CD14-positive monocyte (primary cell): ENCODE measurements around the gene STAP1. TPM values are rescaled to one million over a fixed set of nuclear protein-coding genes. Genes with fewer than 3 reads are reported as not detected.

Experiments used
- DNase-seq, 3 donors: peaks; one replicate each; pipeline ENCODE4 v3.0.0-alpha.2; 2011 to 2022
- H2AFZ ChIP-seq: 2 replicates; pipeline ENCODE4 v1.6.0; 2012; ENCODE audit warnings: mild to moderate bottlenecking, low read depth, low read length, inconsistent platforms; ENCODE audit not compliant: insufficient read depth, poor library complexity, severe bottlenecking
- H3K27ac ChIP-seq, 2 donors: 1 replicate in 1 of 2; 2 replicates in 1 of 2; pipeline ENCODE4 v1.5.1; 2012 to 2013; ENCODE audit warnings: low read length in 2 of 2, control low read depth in 1 of 2, inconsistent platforms in 1 of 2, low read depth in 1 of 2, mild to moderate bottlenecking in 1 of 2
- H3K27me3 ChIP-seq, 2 donors: one replicate each; pipeline versions ENCODE4 v1.6.0 to v1.6.1; 2011 to 2013; ENCODE audit warnings: low read length in 2 of 2; ENCODE audit not compliant: control insufficient read depth in 2 of 2, insufficient read depth in 2 of 2
- H3K36me3 ChIP-seq, 2 donors: replicated peaks in 1 of 2; 1 replicate in 1 of 2; 2 replicates in 1 of 2; pipeline versions ENCODE4 v1.5.1 to v1.6.1; 2012 to 2013; ENCODE audit warnings: low read length in 2 of 2, control low read depth in 1 of 2, inconsistent platforms in 1 of 2, mild to moderate bottlenecking in 1 of 2; ENCODE audit not compliant: insufficient read depth in 2 of 2, control insufficient read depth in 1 of 2
- H3K4me1 ChIP-seq, 2 donors: 1 replicate in 1 of 2; 2 replicates in 1 of 2; pipeline versions ENCODE4 v1.5.1 to v1.6.1; 2012 to 2013; ENCODE audit warnings: low read length in 2 of 2, control low read depth in 1 of 2, inconsistent platforms in 1 of 2, mild to moderate bottlenecking in 1 of 2, moderate library complexity in 1 of 2; ENCODE audit not compliant: insufficient read depth in 2 of 2, control insufficient read depth in 1 of 2
- H3K4me2 ChIP-seq: replicated peaks from 2 replicates; pipeline ENCODE3; 2012; ENCODE audit warnings: low read length, moderate library complexity, mild to moderate bottlenecking; ENCODE audit not compliant: poor library complexity, severe bottlenecking; ENCODE audit errors: extremely low read depth
- H3K4me3 ChIP-seq, 3 experiments: fragments of 200-600 bp in 1 of 3; sonication (generic) in 1 of 3; replicated peaks in 1 of 3; 1 replicate in 2 of 3; 2 replicates in 1 of 3; pipeline ENCODE4 v1.5.1; 2011 to 2013; ENCODE audit warnings: low read length in 3 of 3, mild to moderate bottlenecking in 3 of 3, control low read depth in 2 of 3, low read depth in 2 of 3, inconsistent platforms in 1 of 3, moderate library complexity in 1 of 3
- H3K79me2 ChIP-seq: 2 replicates; pipeline ENCODE4 v1.6.0; 2012; ENCODE audit warnings: mild to moderate bottlenecking, control low read depth, inconsistent platforms, low read length, moderate library complexity; ENCODE audit not compliant: insufficient read depth
- H3K9ac ChIP-seq: 2 replicates; pipeline ENCODE4 v1.6.0; 2017; ENCODE audit warnings: low read length, mild to moderate bottlenecking; ENCODE audit not compliant: insufficient read depth, poor library complexity, severe bottlenecking
- H3K9me3 ChIP-seq, 2 donors: replicated peaks in 1 of 2; 1 replicate in 1 of 2; 2 replicates in 1 of 2; pipeline versions ENCODE4 v1.5.1 to v1.6.1; 2012 to 2013; ENCODE audit warnings: low read length in 2 of 2, control low read depth in 1 of 2; ENCODE audit not compliant: control insufficient read depth in 1 of 2, insufficient read depth in 1 of 2
- H4K20me1 ChIP-seq: 2 replicates; pipeline ENCODE4 v1.6.0; 2012; ENCODE audit warnings: mild to moderate bottlenecking, low read length, control low read depth, moderate library complexity; ENCODE audit not compliant: insufficient read depth
- H3K27ac Mint-ChIP-seq, 7 donors: one replicate each; pipeline ENCODE4 v1.8.0; 2020; ENCODE audit warnings: mild to moderate bottlenecking in 7 of 7, mixed read lengths in 7 of 7, moderate library complexity in 6 of 7, inconsistent platforms in 2 of 7
- H3K27me3 Mint-ChIP-seq, 3 donors: one replicate each; pipeline ENCODE4 v1.8.0; 2021 to 2022; ENCODE audit warnings: low read depth in 3 of 3, mild to moderate bottlenecking in 3 of 3, mixed read lengths in 3 of 3, moderate library complexity in 3 of 3, inconsistent platforms in 1 of 3
- H3K36me3 Mint-ChIP-seq, 2 donors: one replicate each; pipeline ENCODE4 v1.8.0; 2020; ENCODE audit warnings: mixed read lengths in 2 of 2, inconsistent platforms in 1 of 2, mild to moderate bottlenecking in 1 of 2
- H3K4me1 Mint-ChIP-seq: one replicate; pipeline ENCODE4 v1.8.0; 2020; ENCODE audit warnings: mild to moderate bottlenecking, mixed read lengths
- H3K4me3 Mint-ChIP-seq, 2 donors: one replicate each; pipeline ENCODE4 v1.8.0; 2020; ENCODE audit warnings: mild to moderate bottlenecking in 2 of 2, mixed read lengths in 2 of 2, moderate library complexity in 1 of 2
- H3K9me3 Mint-ChIP-seq, 7 donors: one replicate each; pipeline ENCODE4 v1.8.0; 2020 to 2022; ENCODE audit warnings: mixed read lengths in 7 of 7, mild to moderate bottlenecking in 6 of 7, moderate library complexity in 6 of 7, inconsistent platforms in 2 of 7
- WGBS: methylation state at CpG from one replicate; pipeline ENCODE4 v1.1.5; 2013; ENCODE audit warnings: missing lambda C conversion rate; ENCODE audit not compliant: insufficient coverage; 5-methylcytosine and 5-hydroxymethylcytosine counted together
- intact Hi-C, 2 donors: fragments of 100-400 bp; cut with micrococcal nuclease; formaldehyde crosslinking; loops; one replicate each; pipeline versions ENCODE4 v1.15.0 to v1.15.1; 2023
- polyA plus RNA-seq, 3 donors: library from polyadenylated mRNA; depleted of rRNA in 1 of 3; unstranded in 2 of 3; stranded (reverse) in 1 of 3; fragments of 300-500 nt in 2 of 3; fragments of >200 nt in 1 of 3; fragmentation: Illumina TruSeq in 2 of 3; gene quantifications; 1 replicate in 2 of 3; 2 replicates in 1 of 3; pipeline ENCODE4 v1.2.3, GENCODE V29; 2012 to 2021
- TF ChIP-seq, protein P1 (sequence below): fragments of 200-600 bp; IDR thresholded peaks from one replicate; pipeline ENCODE4 v1.8.0; 2022; ENCODE audit warnings: antibody characterized with exemption, mild to moderate bottlenecking

STAP1 gene
- polyA plus RNA-seq, 3 donors = 0.13 to 0.14 TPM; not detected in 1

DNA sequence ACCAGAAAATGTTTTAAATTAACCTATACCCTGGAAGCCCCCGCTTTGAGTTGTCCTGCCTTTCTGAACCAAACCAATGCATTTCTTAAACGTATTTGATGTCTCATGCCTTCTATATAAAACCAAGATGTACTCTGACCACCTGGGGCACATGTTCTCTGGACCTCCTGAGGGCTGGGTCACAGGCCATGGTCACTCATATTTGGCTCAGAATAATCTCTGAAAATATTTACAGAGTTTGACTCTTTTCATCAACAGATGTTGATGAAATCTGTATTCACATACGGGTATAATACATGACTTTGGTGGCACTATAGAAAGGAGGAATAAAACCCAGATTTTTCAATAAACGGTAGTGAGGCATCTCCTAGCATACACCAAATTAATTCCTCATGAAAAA lies 55.7 kb downstream of the STAP1 start:
- Histone ChIP-seq H3K36me3 (peaks cover 30 to 43% of the 10 kb centered on the region in 2 donors), H3K27ac (no peak overlapping the region), H3K27me3 (no peaks in the 10 kb centered on the region), H3K9ac (no peak overlapping the region), H2AFZ (no peak overlapping the region), H3K79me2 (no peaks in the 10 kb centered on the region), H3K9me3 (peaks cover 4% of the 10 kb centered on the region in 2 donors), H3K4me2 (no peak overlapping the region), H4K20me1 (no peaks in the 10 kb centered on the region), H3K4me1 (no peaks in the 10 kb centered on the region), H3K4me3 (no peak overlapping the region)
- Mint-ChIP-seq H3K4me3 (no peak overlapping the region), H3K9me3 (peaks cover 4 to 21% (median 14%) of the 10 kb centered on the region in 7 donors), H3K36me3 (peaks cover 31 to 40% of the 10 kb centered on the region in 2 donors), H3K4me1 (no peaks in the 10 kb centered on the region), H3K27ac (no peak overlapping the region), H3K27me3 (no peaks in the 10 kb centered on the region)
- 100% methylated on average over 2 of the region's 4 CpGs for WGBS
- intact Hi-C loops = no loop called here
- TF ChIP-seq, protein P1, sequence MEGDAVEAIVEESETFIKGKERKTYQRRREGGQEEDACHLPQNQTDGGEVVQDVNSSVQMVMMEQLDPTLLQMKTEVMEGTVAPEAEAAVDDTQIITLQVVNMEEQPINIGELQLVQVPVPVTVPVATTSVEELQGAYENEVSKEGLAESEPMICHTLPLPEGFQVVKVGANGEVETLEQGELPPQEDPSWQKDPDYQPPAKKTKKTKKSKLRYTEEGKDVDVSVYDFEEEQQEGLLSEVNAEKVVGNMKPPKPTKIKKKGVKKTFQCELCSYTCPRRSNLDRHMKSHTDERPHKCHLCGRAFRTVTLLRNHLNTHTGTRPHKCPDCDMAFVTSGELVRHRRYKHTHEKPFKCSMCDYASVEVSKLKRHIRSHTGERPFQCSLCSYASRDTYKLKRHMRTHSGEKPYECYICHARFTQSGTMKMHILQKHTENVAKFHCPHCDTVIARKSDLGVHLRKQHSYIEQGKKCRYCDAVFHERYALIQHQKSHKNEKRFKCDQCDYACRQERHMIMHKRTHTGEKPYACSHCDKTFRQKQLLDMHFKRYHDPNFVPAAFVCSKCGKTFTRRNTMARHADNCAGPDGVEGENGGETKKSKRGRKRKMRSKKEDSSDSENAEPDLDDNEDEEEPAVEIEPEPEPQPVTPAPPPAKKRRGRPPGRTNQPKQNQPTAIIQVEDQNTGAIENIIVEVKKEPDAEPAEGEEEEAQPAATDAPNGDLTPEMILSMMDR = no peak
- no peak for DNase-seq

DNA sequence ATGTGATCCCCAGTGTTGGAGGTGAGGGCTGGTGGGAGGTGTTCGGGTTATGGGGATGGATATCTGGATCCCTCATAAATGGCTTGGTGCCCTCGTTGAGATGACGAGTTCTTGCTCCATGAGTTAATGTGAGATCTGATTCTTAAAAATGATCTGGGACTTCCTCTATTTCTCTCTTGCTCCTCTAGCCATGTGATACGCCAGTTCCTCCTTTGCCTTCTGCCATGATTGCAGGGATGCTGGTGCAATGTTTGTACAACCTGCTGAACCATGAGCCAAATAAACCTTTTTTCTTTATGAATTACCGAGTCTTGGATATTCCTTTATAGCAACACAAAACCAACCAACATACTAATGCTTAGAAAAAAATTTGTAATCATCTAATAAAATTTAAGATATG lies 56.6 kb downstream of the STAP1 start:
- Histone ChIP-seq H4K20me1 (no peaks in the 10 kb centered on the region), H3K36me3 (peaks cover 35 to 52% of the 10 kb centered on the region in 2 donors), H3K27ac (no peak overlapping the region), H3K4me3 (no peak overlapping the region), H3K9me3 (peaks cover 0 to under 1% of the 10 kb centered on the region in 2 donors), H3K27me3 (no peaks in the 10 kb centered on the region), H3K9ac (no peak overlapping the region), H2AFZ (no peak overlapping the region), H3K4me2 (no peak overlapping the region), H3K79me2 (no peaks in the 10 kb centered on the region), H3K4me1 (no peaks in the 10 kb centered on the region)
- H3K27ac Mint-ChIP-seq = no peak overlapping the region
- TF ChIP-seq, protein P1 = no peak
- intact Hi-C loops = no loop called here
- no peak for DNase-seq
- peaks cover 2 to 16% (median 10%) of the 10 kb centered on the region in 7 donors for H3K9me3 Mint-ChIP-seq
- WGBS = 100% methylated on average over 1 of the region's 5 CpGs
- H3K27me3 Mint-ChIP-seq = no peaks in the 10 kb centered on the region
- no peak overlapping the region for H3K4me3 Mint-ChIP-seq
- peaks cover 39 to 47% of the 10 kb centered on the region in 2 donors for H3K36me3 Mint-ChIP-seq
- H3K4me1 Mint-ChIP-seq = no peaks in the 10 kb centered on the region
